PC-3 (cell line): ENCODE measurements around the gene PKLR.

ENCODE experiments used
- EZH2 ChIP-seq: fragments of 300-600 bp; sonication (generic); IDR thresholded peaks from one replicate; pipeline ENCODE4 v1.6.1; 2017; ENCODE audit warnings: antibody characterized with exemption, mild to moderate bottlenecking, low read length; ENCODE audit not compliant: unreplicated experiment
- EZH2phosphoT487 ChIP-seq: fragments of 300-600 bp; sonication (generic); IDR thresholded peaks from 2 replicates; pipeline ENCODE4 v1.6.1; 2018; ENCODE audit warnings: mild to moderate bottlenecking, antibody characterized with exemption, low read length, borderline replicate concordance
- TF ChIP-seq, protein P1 (sequence below): fragments of 300-600 bp; sonication (generic); conservative IDR thresholded peaks from 2 replicates; pipeline ENCODE4 v1.5.1; 2017; ENCODE audit warnings: antibody characterized with exemption, low read depth, mild to moderate bottlenecking, low read length

DNA sequence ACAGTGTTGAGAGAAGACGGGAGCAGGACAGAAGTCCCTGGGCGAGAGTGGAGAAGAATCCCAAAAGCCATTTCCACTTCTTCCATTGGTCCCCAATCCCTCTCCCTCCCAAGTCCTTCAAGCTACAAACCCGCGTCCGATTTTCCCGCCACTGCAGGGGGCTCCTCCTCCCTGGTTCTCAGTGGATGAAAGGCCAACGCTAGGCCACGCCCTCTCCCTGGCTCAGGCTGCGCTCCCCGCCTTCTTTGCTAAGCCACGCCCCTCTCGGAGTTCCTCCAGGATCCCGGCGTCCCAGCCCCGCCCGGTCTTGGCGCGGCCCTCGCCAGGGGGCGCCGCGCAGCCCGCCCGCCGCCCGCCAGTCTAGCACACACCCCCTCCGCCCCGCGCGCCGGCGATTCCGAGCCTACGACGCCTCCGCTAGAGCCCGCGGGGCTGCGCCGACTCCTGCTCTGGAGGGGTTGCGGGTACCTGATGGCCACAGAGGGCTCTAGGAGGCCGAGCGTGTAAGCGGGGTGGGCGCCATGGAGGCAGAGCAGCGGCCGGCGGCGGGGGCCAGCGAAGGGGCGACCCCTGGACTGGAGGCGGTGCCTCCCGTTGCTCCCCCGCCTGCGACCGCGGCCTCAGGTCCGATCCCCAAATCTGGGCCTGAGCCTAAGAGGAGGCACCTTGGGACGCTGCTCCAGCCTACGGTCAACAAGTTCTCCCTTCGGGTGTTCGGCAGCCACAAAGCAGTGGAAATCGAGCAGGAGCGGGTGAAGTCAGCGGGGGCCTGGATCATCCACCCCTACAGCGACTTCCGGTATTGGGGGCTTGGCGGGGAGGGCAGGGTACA, 24.0 kb downstream of the PKLR start, which contains the start of gene HCN3:
- TF ChIP-seq, protein P1, sequence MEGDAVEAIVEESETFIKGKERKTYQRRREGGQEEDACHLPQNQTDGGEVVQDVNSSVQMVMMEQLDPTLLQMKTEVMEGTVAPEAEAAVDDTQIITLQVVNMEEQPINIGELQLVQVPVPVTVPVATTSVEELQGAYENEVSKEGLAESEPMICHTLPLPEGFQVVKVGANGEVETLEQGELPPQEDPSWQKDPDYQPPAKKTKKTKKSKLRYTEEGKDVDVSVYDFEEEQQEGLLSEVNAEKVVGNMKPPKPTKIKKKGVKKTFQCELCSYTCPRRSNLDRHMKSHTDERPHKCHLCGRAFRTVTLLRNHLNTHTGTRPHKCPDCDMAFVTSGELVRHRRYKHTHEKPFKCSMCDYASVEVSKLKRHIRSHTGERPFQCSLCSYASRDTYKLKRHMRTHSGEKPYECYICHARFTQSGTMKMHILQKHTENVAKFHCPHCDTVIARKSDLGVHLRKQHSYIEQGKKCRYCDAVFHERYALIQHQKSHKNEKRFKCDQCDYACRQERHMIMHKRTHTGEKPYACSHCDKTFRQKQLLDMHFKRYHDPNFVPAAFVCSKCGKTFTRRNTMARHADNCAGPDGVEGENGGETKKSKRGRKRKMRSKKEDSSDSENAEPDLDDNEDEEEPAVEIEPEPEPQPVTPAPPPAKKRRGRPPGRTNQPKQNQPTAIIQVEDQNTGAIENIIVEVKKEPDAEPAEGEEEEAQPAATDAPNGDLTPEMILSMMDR, result peak; percentile 85
- TF ChIP-seq EZH2, result no peak
- no peak for TF ChIP-seq EZH2phosphoT487
